NCI-H1930 (cell line): ENCODE data around the gene LBX1.
"Not testable (repeated sequence)": the region's sequence is repeated elsewhere in the genome, so short reads cannot be mapped to it uniquely, and the experiment has no call there.

ENCODE experiments used
- DNase-seq, 2 experiments: peaks; one replicate each; lab custom pipeline; 2025; lab: John Stamatoyannopoulos, UW

The LBX1 gene

DNA sequence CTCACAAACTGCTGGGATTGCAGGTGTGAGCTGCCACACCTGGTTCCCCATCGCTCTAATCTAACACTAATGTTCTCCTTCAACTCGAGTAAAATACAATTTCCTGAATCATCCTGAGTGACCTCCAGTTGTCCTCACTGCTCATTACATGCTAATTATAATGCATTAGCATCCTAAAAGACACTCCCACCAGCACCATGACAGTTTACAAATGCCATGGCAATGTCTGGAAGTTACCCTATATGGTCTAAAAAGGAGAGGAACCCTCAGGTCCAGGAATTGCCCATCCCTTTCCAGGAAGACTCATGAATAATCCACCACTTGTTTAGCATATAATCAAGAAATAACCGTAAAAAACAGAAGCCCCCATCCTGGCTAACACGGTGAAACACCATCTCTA is 26.6 kb downstream of the LBX1 start:
- DNase-seq: not testable (repeated sequence)

DNA sequence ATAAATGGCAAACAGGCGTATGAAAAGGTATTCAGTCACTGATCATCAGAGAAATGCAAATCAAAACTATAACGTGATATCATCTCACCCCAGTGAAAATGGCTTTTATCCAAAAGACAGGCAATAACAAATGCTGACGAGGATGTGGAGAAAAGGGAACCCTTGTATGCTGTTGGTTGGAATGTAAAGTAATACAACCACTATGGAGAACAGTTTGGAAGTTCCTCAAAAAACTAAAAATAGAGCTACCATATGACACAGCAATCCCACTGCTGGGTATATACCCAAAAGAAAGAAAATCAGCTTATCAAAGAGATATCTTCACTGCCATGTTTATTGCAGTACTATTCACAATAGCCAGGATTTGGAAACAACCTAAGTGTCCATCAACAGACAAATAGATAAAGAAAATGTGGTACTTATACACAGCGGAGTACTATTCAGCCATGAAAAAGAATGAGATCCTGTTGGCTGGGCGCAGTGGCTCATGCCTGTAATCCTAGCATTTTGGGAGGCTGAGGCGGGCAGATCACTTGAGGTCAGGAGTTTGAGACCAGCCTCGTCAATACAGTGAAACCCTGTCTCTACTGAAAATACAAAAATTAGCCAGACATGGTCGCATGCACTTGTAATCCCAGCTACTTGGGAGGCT is 30.8 kb downstream of the LBX1 start:
- not testable (repeated sequence) for DNase-seq

DNA sequence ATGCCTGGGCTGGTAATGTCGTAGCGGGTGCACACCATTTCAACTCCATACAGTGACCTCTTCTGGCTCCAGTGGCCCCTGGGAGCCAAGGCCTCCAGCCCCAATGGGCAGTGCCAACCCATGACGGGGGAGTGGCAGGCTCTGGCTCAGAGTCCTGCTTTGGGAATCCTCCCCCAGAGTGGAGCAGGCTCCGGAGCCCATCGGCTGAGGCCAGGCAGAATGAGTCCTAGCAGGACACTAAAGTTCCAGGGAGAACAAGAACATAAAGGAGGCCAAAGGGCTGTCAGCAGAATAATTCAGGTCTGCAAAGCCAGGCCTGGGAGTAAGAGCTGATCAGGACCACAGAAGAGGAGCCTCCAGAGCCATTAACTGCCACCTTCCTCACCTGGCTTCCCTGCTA is 33.3 kb downstream of the LBX1 start:
- no peak for DNase-seq

DNA sequence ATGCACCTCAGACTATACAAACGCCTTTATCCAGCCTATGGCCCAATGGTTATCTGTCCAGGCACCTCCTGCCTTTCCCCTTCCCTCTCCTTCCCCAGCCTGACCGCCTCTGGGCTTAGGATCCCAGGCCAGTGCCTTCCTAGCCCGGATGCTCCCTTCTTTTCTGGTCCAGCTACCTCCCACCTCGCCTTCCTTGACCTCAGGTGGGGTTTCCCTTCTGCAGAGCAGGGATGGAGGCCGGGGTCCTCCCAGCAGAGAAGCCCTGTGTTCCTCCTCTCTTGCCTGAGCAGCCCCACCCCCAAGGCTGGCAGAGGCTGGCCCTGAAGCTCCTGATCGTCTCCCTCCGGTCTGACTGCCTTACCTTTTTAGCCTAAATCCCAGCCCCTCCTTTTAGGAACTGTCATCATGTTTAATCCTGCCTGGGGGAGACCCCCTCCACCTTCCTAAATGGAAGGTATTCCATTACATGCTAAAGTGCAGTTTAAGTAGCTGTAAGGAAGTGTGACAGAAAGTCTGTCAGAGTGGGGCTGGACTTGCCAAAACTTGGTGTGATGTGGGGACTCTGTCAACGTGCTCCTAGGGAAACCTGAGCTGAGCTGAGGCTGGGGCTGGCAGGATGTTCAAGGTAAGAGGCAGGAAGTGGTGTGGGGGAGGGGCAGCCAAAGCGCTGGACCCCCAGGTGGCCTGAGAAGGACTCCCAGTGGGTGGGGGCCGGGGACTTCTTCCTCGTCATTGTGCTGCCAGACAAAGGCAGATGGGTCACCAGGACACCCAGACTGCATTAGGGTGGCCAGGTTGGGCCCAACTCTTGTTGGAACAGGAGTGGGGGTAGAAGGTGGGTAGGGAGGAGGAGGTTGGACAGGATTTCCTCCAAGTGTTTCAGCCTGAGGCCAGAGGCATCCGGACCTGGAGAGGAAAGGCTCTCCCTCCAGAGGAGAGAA is 39.5 kb downstream of the LBX1 start:
- DNase-seq: no peak

DNA sequence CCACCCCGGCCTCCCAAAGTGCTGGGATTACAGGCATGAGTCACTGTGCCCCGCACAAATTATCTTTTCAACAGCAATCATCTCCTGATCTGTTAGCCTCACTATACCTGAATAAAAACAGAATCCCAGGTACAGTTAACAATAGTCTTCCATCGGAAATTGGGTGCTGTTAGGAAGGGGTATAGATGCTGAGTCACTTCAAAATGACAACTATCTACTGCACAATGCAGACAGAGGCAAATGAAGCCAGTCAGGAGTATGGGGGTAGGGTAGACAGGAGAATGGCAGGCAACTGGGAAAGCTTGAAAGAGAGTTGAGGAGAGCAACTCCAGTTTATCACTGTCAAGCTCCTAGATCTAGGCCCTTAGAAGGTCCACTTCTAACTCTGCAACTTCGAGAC is 40.3 kb downstream of the LBX1 start:
- no peak for DNase-seq

DNA sequence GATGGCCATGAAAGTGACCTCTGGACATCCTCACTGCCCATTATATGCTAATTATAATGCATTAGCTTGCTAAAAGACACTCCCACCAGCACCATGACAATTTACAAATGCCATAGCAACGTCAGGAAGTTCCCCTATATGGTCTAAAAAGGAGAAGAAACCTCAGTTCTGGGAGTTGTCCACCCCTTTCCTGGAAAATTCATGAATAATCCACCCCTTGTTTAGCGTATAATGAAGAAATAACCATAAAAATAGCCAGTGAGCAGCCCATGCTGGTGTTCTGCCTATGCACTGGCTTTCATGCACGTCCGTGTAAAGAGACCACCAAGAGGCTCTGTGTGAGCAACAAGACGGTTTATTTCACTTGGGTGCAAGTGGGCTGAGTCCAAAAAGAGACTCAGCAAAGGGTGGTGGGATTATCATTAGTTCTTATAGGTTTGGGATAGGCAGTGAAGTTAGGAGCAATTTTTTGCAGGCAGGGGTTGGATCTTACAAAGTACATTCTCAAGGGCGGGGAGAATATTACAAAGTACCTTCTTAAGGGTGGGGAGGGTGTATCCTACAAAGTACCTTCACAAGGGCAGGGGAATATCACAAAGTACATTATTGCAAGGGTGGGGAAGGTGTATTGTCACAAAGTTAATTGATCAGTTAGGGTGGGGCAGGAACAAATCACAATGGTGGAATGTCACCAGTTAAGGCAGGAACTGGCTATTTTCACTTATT is 45.6 kb downstream of the LBX1 start:
- DNase-seq: no peak

DNA sequence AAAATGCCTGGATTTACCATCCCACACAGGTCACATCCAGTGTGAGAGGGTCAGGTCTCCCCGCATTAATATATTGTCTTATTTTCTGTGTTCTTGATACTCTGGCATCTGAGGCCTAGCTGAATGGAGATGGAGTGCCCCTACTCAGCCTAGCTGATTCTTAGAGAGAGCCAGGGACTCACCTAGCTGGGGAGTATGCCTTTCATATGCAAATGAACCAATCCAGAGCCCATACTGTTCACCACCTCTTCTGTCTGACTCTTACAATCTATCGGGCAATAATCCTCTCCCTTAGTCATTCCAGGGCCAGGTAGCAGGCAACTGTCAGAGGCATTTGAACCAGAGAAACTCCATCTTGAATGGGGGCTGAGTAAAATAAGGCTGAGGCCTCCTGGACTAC is 46.3 kb downstream of the LBX1 start:
- no peak for DNase-seq
